ENCODE data around the gene GALNT2. TPM values are rescaled to one million over a fixed set of nuclear protein-coding genes. Genes with fewer than 3 reads are reported as not detected.

The GALNT2 gene
- total RNA-seq, 1 donor from 2014 or later: 67.9 TPM

GRCh38 chr1:230259621-230260020, 192.6 kb downstream of the GALNT2 start:
- DNase-seq (ENCODE audit: low spot score): no peak

GRCh38 chr1:230260831-230261230, 193.8 kb downstream of the GALNT2 start:
- DNase-seq (ENCODE audit: low spot score): no peak

- DNase-seq (ENCODE audit: low spot score): no peak
Measured at GRCh38 chr1:230261928-230262650, 195.1 kb downstream of the GALNT2 start.

GRCh38 chr1:230262867-230263567, 196.0 kb downstream of the GALNT2 start:
- no peak for DNase-seq (ENCODE audit: low spot score)

GRCh38 chr1:230263568-230264195, 196.6 kb downstream of the GALNT2 start:
- DNase-seq (ENCODE audit: low spot score): no peak

- no peak for DNase-seq (ENCODE audit: low spot score)
Measured at GRCh38 chr1:230264342-230264741, 197.3 kb downstream of the GALNT2 start.

GRCh38 chr1:230265200-230266115, 198.4 kb downstream of the GALNT2 start:
- DNase-seq (ENCODE audit: low spot score): no peak

GRCh38 chr1:230266456-230266855, 199.4 kb downstream of the GALNT2 start:
- DNase-seq (ENCODE audit: low spot score): no peak

- no peak for DNase-seq (ENCODE audit: low spot score)
Measured at GRCh38 chr1:230267338-230268065, 200.5 kb downstream of the GALNT2 start.

- DNase-seq (ENCODE audit: low spot score): no peak
Measured at GRCh38 chr1:230268371-230269170, 201.5 kb downstream of the GALNT2 start.

GRCh38 chr1:230270185-230270558, 203.1 kb downstream of the GALNT2 start:
- no peak for DNase-seq (ENCODE audit: low spot score)

- DNase-seq (ENCODE audit: low spot score): no peak
Measured at GRCh38 chr1:230270559-230271281, 203.7 kb downstream of the GALNT2 start.

- DNase-seq (ENCODE audit: low spot score): no peak
Measured at GRCh38 chr1:230271300-230272035, 204.4 kb downstream of the GALNT2 start.

- DNase-seq (ENCODE audit: low spot score): no peak
Measured at GRCh38 chr1:230272557-230272956, 205.5 kb downstream of the GALNT2 start.

- DNase-seq (ENCODE audit: low spot score): no peak
Measured at GRCh38 chr1:230273141-230273710, 206.2 kb downstream of the GALNT2 start.

GRCh38 chr1:230274254-230274653, 207.2 kb downstream of the GALNT2 start:
- DNase-seq (ENCODE audit: low spot score): no peak

- DNase-seq (ENCODE audit: low spot score): no peak
Measured at GRCh38 chr1:230276401-230276800, 209.4 kb downstream of the GALNT2 start.

GRCh38 chr1:230277201-230278025, 210.4 kb downstream of the GALNT2 start:
- DNase-seq (ENCODE audit: low spot score): no peak

All from ureter (tissue), 1 donor.